ENCODE measurements around the gene TREML1.

- TF ChIP-seq EZH2phosphoT487 (IDR thresholded peaks at IDR 0.05; ENCODE audit: insufficient read depth, low read depth), result no peak
- TF ChIP-seq EZH2 (IDR thresholded peaks at IDR 0.05; ENCODE audit: insufficient read depth, poor library complexity, severe bottlenecking), result no peak
Observed at GRCh38 chr6:41119508-41119907, 34.6 kb downstream of the TREML1 start.
